Skeletal muscle tissue (tissue), 4 donors: ENCODE data around the gene CPAMD8. TPM values are rescaled to one million over a fixed set of nuclear protein-coding genes. Genes with fewer than 3 reads are reported as not detected.
A peak's percentile ranks its signal among the peaks of the same experiment; 100 is the strongest.

ENCODE experiments used
- H3K27ac ChIP-seq: one replicate; pipeline ENCODE4 v1.7.0; 2013; ENCODE audit warnings: mild to moderate bottlenecking, low read depth, low read length, inconsistent platforms
- H3K27me3 ChIP-seq, 3 donors: one replicate each; pipeline ENCODE4 v1.7.0; 2013; ENCODE audit warnings: low read length in 3 of 3; ENCODE audit not compliant: control insufficient read depth in 3 of 3, insufficient read depth in 3 of 3
- H3K36me3 ChIP-seq, 3 donors: one replicate each; pipeline ENCODE4 v1.7.0; 2013; ENCODE audit warnings: low read length in 3 of 3; ENCODE audit not compliant: control insufficient read depth in 3 of 3, insufficient read depth in 3 of 3
- H3K4me1 ChIP-seq, 3 donors: one replicate each; pipeline ENCODE4 v1.7.0; 2013; ENCODE audit warnings: low read length in 3 of 3, mild to moderate bottlenecking in 3 of 3; ENCODE audit not compliant: control insufficient read depth in 3 of 3, insufficient read depth in 3 of 3
- H3K4me3 ChIP-seq, 3 donors: one replicate each; pipeline ENCODE4 v1.7.0; 2013; ENCODE audit warnings: low read length in 3 of 3
- H3K9ac ChIP-seq, 3 donors: one replicate each; pipeline ENCODE4 v1.7.0; 2013; ENCODE audit warnings: low read length in 3 of 3, mild to moderate bottlenecking in 3 of 3, moderate library complexity in 2 of 3, low read depth in 1 of 3
- H3K9me3 ChIP-seq, 3 donors: one replicate each; pipeline ENCODE4 v1.7.0; 2013; ENCODE audit warnings: low read length in 3 of 3; ENCODE audit not compliant: control insufficient read depth in 3 of 3
- total RNA-seq: library from RNA; depleted of rRNA; stranded (reverse); fragments of >200 nt; gene quantifications from one replicate; pipeline ENCODE4 v1.2.3, GENCODE V29; 2014
- donor health status: Osteomylitis.

CPAMD8 gene
- 3.7 TPM for total RNA-seq

DNA sequence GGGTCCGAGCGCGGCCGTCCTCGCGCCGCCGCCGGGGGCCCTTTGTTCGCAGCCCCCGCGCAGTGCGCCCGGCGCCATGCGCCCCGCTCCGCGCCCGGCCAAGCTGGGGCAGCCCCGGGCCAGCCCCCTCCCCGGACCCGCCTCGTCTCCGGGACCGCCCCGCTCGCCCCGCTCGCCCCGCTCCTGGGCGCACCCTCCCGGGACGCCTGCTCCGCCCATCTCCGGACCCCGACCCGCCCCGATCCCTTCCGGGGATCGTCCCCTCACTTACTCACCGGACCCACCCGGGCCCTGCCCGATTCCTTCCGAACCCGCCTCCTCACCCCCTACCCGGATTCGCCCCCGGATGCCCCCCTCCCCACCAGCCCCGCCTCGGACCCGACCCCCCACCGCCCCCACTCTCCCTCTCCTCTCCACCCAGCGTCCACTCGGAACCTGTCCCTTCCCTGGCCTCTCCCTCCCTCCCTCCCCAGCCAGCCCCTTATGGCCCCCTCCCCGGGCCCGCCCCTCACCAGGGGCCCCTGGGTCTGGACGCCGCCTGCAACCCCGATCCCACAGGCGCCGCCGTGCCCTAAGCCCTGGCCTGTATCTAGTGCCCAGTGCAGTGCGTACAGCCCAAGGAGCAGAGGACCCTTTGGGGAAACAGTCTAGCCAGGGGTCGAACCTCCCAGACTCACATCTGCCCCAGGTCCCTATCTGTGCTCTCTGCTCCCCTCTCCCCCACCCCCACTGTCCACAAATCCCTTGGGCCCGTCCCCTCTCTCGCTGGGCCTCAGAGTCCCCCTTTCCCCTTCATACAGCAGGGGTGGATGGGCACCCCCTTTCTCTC, at the start of gene CPAMD8:
TSS of gene CPAMD8 (minus strand) at position 105 of the 829 bp plus-strand sequence. CDS start 168 bp downstream, outside the sequence.
- Histone ChIP-seq H3K9ac (no peak within 1 kb of the TSS), H3K27me3 (peaks cover 35 to 43% (median 43%) of the 10 kb centered on the region in 3 donors)

DNA sequence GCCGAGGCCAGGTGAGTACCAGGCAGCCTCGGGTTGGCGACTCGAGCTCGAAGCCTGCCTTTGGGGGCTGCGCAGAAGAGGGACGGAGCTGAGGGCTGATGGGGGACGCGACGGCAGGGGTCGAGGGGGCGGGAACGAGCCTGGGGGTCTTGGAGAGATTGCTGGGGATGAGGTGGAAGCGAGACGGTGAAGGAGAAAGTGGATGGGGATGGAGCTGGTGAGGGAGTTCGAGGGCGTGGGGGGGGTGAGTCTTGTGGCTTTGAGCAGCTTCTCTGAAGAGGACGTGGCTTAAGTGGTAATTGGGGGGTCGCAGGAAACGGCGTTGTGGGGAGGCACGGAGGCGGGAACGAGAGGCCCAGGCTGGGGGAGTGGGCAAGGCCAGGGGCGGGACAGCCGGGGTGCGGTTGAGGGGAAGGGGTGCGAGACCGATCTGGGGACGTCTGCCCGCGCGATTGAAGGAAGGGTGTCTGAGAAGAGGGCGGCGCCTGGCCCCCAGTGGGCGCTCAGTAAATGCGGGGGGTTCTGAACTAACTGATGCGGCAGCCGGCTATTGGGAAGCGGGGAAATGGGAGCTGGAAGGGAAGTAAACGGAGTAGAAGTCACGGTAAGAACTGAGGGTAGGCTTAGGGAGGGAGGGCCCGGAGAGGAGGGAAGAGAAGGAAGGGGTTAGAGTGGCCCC, 49.4 kb upstream of the CPAMD8 start:
- peaks cover 0 to 8% (median 0%) of the 10 kb centered on the region in 3 donors for H3K36me3 ChIP-seq
- H3K4me3 ChIP-seq: peak overlapping the region; percentile 77 to 81 (median 80)
- peak overlapping the region; percentile 57 for H3K27ac ChIP-seq
- peak overlapping the region; percentile 58 to 83 (median 65) for H3K9ac ChIP-seq
- H3K4me1 ChIP-seq: peaks cover 28 to 51% (median 39%) of the 10 kb centered on the region in 3 donors
- H3K9me3 ChIP-seq: no peaks in the 10 kb centered on the region
- H3K27me3 ChIP-seq: no peaks in the 10 kb centered on the region

More for the DNA sequence above, at the start of gene CPAMD8:
- Histone ChIP-seq H3K36me3 (no peaks in the 10 kb centered on the region), H3K4me3 (peak within 1 kb of the TSS in 2 of 3 donors; percentile 23 to 35), H3K4me1 (no peaks in the 10 kb centered on the region), H3K27ac (no peak within 1 kb of the TSS), H3K9me3 (peaks cover 4 to 7% (median 4%) of the 10 kb centered on the region in 3 donors)

DNA sequence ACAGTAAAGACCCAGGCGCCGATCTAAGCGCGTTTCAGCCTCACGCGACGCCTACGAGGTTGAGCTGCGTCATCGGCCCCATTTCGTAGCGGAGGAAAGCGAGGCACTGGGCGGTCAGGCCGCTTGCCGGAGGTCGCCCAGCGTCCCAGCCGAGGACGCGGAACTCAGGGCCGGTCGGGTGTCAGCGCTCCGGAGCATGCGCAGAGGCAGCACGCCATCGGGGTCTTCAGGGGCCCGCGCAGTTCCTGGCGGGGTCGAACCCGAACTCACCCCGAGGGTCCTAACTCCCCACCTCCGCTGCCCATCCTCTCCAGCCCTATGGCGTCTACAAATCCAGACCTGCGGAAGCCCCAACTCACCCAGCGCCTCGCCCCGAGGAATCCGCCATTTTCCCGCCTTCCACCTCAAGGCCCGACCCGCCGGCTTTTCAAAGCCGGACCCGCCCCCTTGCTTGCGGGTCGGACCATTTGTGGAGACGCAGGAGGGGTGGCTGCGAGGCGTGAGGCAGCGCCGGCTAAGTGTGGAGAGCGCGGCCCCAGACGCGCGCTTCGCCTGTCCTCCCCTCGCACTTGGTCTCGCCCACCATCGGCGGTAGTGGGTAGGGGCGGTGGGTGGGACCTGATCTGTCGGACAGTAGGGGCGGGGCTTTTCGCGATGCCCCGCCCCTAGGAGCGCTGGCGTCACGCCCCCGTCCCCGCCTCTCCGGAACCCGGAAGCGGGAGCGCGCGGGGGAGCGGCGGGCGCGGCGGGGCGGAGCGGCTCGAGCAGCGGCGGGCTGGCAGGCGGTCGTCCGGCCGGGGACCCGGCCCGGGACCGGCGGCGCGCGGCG, 48.6 kb upstream of the CPAMD8 start, which contains the start of the genes HAUS8 and MYO9B:
TSS of gene HAUS8 (minus strand) at position 418 of the 829 bp plus-strand sequence. CDS start at position 388, 30 bp downstream.
TSS of gene MYO9B (plus strand) at position 743 of the 829 bp plus-strand sequence. CDS start 25,941 bp downstream, outside the sequence.
- Histone ChIP-seq H3K27ac (peak within 1 kb of the TSS; percentile 77), H3K9me3 (no peaks in the 10 kb centered on the region), H3K4me3 (peak within 1 kb of the TSS; percentile 80 to 97 (median 94)), H3K27me3 (no peaks in the 10 kb centered on the region), H3K4me1 (peaks cover 28 to 50% (median 38%) of the 10 kb centered on the region in 3 donors), H3K36me3 (peaks cover 0 to 12% (median under 1%) of the 10 kb centered on the region in 3 donors), H3K9ac (peak within 1 kb of the TSS; percentile 81 to 83 (median 83))

DNA sequence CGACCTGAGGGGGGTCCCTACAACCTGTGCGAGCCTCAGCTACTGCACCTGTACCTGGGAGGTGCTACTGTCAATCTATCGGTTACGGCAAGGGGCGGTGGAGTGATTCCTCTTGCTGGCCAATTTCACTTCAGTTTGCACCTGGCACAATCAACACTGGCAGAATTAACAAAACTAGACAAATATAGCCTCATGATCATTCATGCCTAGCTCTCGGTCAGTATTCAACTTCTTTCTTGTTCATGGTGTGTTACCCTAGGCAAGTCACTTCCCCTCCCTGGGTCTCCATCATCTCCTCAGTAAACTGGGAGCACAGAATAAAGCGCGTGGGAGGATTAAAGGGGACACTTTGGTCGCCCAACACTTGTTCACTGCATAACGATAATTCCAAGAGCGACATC, 48.0 kb upstream of the CPAMD8 start:
- H3K27ac ChIP-seq: peak overlapping the region; percentile 77
- H3K4me3 ChIP-seq: peak overlapping the region; percentile 79 to 97 (median 94)
- no peaks in the 10 kb centered on the region for H3K9me3 ChIP-seq
- H3K36me3 ChIP-seq: peaks cover 0 to 12% (median 2%) of the 10 kb centered on the region in 3 donors
- peaks cover 28 to 44% (median 34%) of the 10 kb centered on the region in 3 donors for H3K4me1 ChIP-seq
- peak overlapping the region; percentile 81 to 83 (median 82) for H3K9ac ChIP-seq
- H3K27me3 ChIP-seq: no peaks in the 10 kb centered on the region

DNA sequence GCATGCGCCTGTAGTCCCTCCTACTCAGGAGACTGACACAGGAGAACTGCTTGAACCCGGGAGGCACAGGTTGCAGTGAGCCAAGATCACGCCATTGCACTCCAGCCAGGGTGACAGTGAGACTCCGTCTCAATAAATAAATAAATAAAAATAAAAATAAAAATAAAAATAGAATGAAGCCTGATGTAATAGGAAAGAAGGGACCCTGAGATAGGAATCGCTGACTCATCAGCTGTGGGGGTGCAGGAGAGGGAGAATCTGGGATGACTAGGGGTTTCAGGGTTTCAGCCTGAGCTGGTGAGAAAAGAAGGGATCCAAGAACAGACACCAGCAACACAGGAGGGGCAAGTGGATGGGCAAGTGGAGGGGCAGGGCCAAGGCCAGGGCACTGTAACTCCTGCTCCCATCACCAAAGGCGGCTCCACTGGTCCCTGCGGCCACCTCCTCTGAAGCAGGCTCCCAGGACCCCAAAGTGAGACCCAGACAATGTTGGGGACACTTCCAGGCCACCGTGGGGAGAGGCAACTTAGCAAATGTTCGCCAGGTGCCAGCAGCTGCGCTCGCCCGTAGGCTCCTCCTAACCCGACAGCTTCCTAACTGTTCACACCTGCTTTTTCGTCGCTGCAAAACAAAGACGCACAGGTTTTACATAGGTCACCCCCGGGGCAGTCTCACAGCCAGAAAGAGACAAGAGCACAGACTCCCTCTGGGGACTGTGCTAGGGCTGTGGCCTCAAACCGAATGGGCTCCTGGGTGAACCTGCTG, 47.4 kb upstream of the CPAMD8 start:
- Histone ChIP-seq H3K4me1 (peaks cover 28 to 38% (median 32%) of the 10 kb centered on the region in 3 donors), H3K9me3 (no peaks in the 10 kb centered on the region), H3K4me3 (peak overlapping the region; percentile 79 to 97 (median 94)), H3K27ac (no peak overlapping the region), H3K27me3 (no peaks in the 10 kb centered on the region), H3K9ac (peak overlapping the region in 2 of 3 donors; percentile 82 to 83), H3K36me3 (peaks cover 0 to 12% (median 4%) of the 10 kb centered on the region in 3 donors)

DNA sequence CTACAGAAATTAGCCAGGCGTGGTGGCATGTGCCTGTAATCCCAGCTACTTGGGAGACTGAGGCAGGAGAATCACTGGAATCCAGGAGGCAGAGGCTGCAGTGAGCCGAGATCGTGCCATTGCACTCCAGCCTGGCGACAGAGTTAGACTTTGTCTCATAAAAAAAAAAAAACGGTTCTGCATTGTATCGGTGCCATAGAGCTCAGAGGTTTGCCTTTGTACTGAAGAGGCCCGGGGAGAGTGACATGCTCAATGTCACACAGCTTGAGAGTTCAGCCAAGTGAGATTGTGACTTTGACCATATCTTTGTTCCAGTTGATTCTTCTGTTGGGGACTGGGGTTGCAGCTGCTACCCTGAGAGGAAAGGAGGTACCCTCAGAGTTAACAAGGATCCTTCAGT, 44.3 kb upstream of the CPAMD8 start:
- no peak overlapping the region for H3K4me3 ChIP-seq
- H3K27ac ChIP-seq: no peak overlapping the region
- peaks cover 13% of the 10 kb centered on the region in 3 donors for H3K4me1 ChIP-seq
- peaks cover 0 to 19% (median 12%) of the 10 kb centered on the region in 3 donors for H3K36me3 ChIP-seq
- H3K9ac ChIP-seq: no peak overlapping the region
- no peaks in the 10 kb centered on the region for H3K27me3 ChIP-seq
- no peaks in the 10 kb centered on the region for H3K9me3 ChIP-seq

DNA sequence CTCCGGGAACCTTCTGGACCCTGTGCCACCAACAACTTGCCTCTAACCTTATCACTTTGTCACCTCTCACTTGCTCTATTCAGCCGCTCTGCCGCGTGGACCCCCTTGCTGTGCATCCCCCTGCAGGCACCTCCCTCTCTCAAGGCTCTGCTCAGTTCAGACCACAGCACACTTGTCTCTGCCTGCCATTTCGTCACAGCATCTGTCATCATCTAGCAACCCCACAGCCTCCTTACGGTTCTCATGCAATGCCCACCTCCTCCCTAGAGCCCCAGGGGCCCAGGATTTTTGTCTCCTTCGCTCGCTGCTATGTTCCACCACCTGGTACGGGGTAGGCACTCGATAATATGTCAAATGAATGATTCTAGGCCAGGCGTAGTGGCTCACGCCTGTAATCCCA, 43.8 kb upstream of the CPAMD8 start:
- peaks cover 0 to 19% (median 12%) of the 10 kb centered on the region in 3 donors for H3K36me3 ChIP-seq
- H3K9ac ChIP-seq: no peak overlapping the region
- H3K9me3 ChIP-seq: no peaks in the 10 kb centered on the region
- H3K4me1 ChIP-seq: peaks cover 13% of the 10 kb centered on the region in 3 donors
- H3K27ac ChIP-seq: no peak overlapping the region
- H3K4me3 ChIP-seq: no peak overlapping the region
- no peaks in the 10 kb centered on the region for H3K27me3 ChIP-seq

DNA sequence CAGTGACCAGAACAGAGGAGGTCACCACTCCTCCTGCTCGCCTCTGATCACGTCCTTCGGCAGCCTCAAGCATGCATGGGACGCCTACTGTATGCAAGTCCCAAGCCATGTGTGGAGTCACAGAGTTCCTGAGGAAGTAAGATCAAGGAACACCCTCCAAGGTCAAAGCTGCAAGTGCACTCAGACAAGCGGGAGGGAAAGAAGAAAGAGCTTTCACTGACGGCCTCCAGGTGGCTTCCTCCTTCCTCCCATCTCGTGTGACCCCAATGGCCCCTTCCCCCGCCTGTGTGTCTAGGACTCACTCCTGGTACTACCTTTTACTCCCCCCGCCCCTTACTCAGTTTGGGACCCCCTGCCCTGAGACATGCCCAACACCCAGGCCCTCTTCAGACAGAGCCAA, 42.6 kb upstream of the CPAMD8 start:
- no peak overlapping the region for H3K4me3 ChIP-seq
- peaks cover 3 to 4% (median 3%) of the 10 kb centered on the region in 3 donors for H3K4me1 ChIP-seq
- no peaks in the 10 kb centered on the region for H3K27me3 ChIP-seq
- no peak overlapping the region for H3K9ac ChIP-seq
- H3K27ac ChIP-seq: no peak overlapping the region
- H3K9me3 ChIP-seq: no peaks in the 10 kb centered on the region
- H3K36me3 ChIP-seq: peaks cover 0 to 22% (median 12%) of the 10 kb centered on the region in 3 donors

DNA sequence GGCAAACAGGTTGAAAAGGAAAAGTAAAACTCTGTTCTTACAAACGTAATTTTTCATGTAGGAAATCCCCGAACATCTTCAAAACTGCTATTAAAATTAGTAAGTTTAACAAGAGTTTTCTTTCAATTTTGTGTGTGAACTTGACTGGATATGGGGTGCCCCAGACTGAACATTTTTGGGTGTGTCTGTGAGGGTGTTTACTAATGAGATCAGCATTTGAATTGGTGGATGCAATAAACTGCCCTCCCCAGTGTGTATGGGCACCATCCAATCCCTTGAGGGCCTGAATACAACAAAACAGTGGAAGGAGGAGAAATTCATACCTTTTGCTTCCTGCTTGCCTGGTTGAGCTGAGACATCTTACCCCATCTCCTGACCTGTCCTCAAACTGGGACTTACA, 36.8 kb upstream of the CPAMD8 start:
- Histone ChIP-seq H3K4me3 (no peak overlapping the region), H3K27me3 (no peaks in the 10 kb centered on the region), H3K9me3 (no peaks in the 10 kb centered on the region), H3K27ac (no peak overlapping the region), H3K36me3 (peaks cover 13 to 21% (median 17%) of the 10 kb centered on the region in 3 donors), H3K9ac (no peak overlapping the region), H3K4me1 (no peaks in the 10 kb centered on the region)
